Bronchial epithelial cell (primary cell): ENCODE data around the gene SELENON. TPM values are rescaled to one million over a fixed set of nuclear protein-coding genes. Genes with fewer than 3 reads are reported as not detected.

Experiments used
- DNase-seq: peaks from one replicate; pipeline ENCODE4 v3.0.0-alpha.2; 2010; ENCODE audit warnings: low read depth
- FAIRE-seq: peaks from 2 replicates; lab custom pipeline; 2011; peaks lifted over from hg19 to GRCh38; lab: Jason Lieb, UNC
- H3K27me3 ChIP-seq: 2 replicates; pipeline ENCODE4 v1.5.1; 2011; ENCODE audit warnings: low read length; ENCODE audit not compliant: control insufficient read depth, insufficient read depth
- H3K36me3 ChIP-seq: 2 replicates; pipeline ENCODE4 v1.5.1; 2011; ENCODE audit warnings: low read length; ENCODE audit not compliant: control insufficient read depth, insufficient read depth
- H3K4me3 ChIP-seq: 2 replicates; pipeline ENCODE4 v1.5.1; 2011; ENCODE audit warnings: mild to moderate bottlenecking, low read depth, low read length, control low read depth
- CTCF ChIP-seq: IDR thresholded peaks from 2 replicates; pipeline ENCODE4 v1.5.1; 2011; ENCODE audit warnings: mild to moderate bottlenecking, moderate library complexity, low read length, control low read depth, inconsistent platforms; ENCODE audit not compliant: insufficient read depth, severe bottlenecking
- total RNA-seq: library from RNA; depleted of rRNA; stranded (reverse); fragments of >200 nt; gene quantifications from 2 replicates; pipeline ENCODE4 v1.2.1, GENCODE V29; 2014

SELENON gene
- total RNA-seq, 1 donor from 2014 or later: 3.4 TPM

GRCh38 chr1:25848531-25848930 is 48.5 kb downstream of the SELENON start:
- TF ChIP-seq CTCF: no peak
- no peak for FAIRE-seq
- H3K27me3 ChIP-seq: no peaks in the 10 kb centered on the region

GRCh38 chr1:25854554-25854953 is 54.6 kb downstream of the SELENON start:
- no peak for TF ChIP-seq CTCF
- no peaks in the 10 kb centered on the region for H3K36me3 ChIP-seq
- DNase-seq: no peak
- FAIRE-seq: no peak
- no peaks in the 10 kb centered on the region for H3K27me3 ChIP-seq
- no peak overlapping the region for H3K4me3 ChIP-seq

More at GRCh38 chr1:25848531-25848930, 48.5 kb downstream of the SELENON start:
- no peak overlapping the region for H3K4me3 ChIP-seq
- DNase-seq: no peak
- no peaks in the 10 kb centered on the region for H3K36me3 ChIP-seq

GRCh38 chr1:25856856-25857255 is 56.9 kb downstream of the SELENON start:
- Histone ChIP-seq H3K36me3 (no peaks in the 10 kb centered on the region), H3K27me3 (no peaks in the 10 kb centered on the region), H3K4me3 (no peak overlapping the region)
- no peak for FAIRE-seq
- DNase-seq: no peak
- TF ChIP-seq CTCF: no peak

GRCh38 chr1:25858494-25858893 is 58.5 kb downstream of the SELENON start:
- TF ChIP-seq CTCF: no peak
- no peaks in the 10 kb centered on the region for H3K27me3 ChIP-seq
- FAIRE-seq (no peak), DNase-seq (peak; percentile 29)
- no peaks in the 10 kb centered on the region for H3K36me3 ChIP-seq
- peak overlapping the region; percentile 69 for H3K4me3 ChIP-seq

GRCh38 chr1:25858906-25859789 is 59.2 kb downstream of the SELENON start, which contains the start of gene AUNIP:
TSS of gene AUNIP (minus strand) at chr1:25859457. CDS start at chr1:25859357, 100 bp downstream.
- Histone ChIP-seq H3K36me3 (peaks cover 1% of the 10 kb centered on the region), H3K27me3 (no peaks in the 10 kb centered on the region), H3K4me3 (peak within 1 kb of the TSS; percentile 69)
- FAIRE-seq (no peak), DNase-seq (peak; percentile 66)
- TF ChIP-seq CTCF: no peak
